K562 (cell line): ENCODE data around the gene ASCC3. TPM values are rescaled to one million over a fixed set of nuclear protein-coding genes. Genes with fewer than 3 reads are reported as not detected.

ENCODE experiments used
- DNMT1 ChIP-seq: fragments of 450-650 bp; IDR thresholded peaks from 2 replicates; pipeline ENCODE4 v1.6.1; 2016; ENCODE audit warnings: antibody characterized with exemption, mild to moderate bottlenecking
- HEY1 ChIP-seq: fragments of 250-450 bp; sonication (Bioruptor Pico); IDR thresholded peaks from 2 replicates; pipeline ENCODE4 v1.5.0; 2020; ENCODE audit warnings: mild to moderate bottlenecking, moderate library complexity, borderline replicate concordance
- RBFOX2 ChIP-seq: fragments of 200-400 bp; formaldehyde crosslinking; IDR thresholded peaks from 2 replicates; pipeline ENCODE4 v1.6.1; 2017; ENCODE audit warnings: low read depth, mild to moderate bottlenecking, low read length, moderate library complexity
- STAT6 ChIP-seq: sonication (generic); formaldehyde crosslinking; IDR thresholded peaks from 2 replicates; pipeline ENCODE4 v1.8.1; 2023; ENCODE audit warnings: mild to moderate bottlenecking, missing genetic modification reagents
- TRIM24 ChIP-seq, 2 experiments: fragments of 450-650 bp; IDR thresholded peaks; 2 replicates each; pipeline ENCODE4 v1.6.1; 2016
- ZNF277 ChIP-seq: fragments of 250-450 bp; sonication (Bioruptor Pico); IDR thresholded peaks from 2 replicates; pipeline ENCODE4 v1.8.0; 2022; ENCODE audit warnings: inconsistent platforms, mild to moderate bottlenecking, moderate library complexity, borderline replicate concordance
- ZNF717 ChIP-seq: fragments of 250-450 bp; sonication (Bioruptor Pico); IDR thresholded peaks from 2 replicates; pipeline ENCODE4 v1.5.0; 2021
- polyA plus RNA-seq, 8 experiments: library from polyadenylated mRNA; depleted of rRNA in 4 of 8; stranded (reverse) in 5 of 8; unstranded in 3 of 8; fragments of >200 nt; fragmentation: Nextera tagmentation in 2 of 8; fragmentation: Illumina TruSeq in 1 of 8; extraction: Ambion mirVana in 2 of 8; extraction: Trizol in 1 of 8; gene quantifications; 2 replicates each; pipeline versions ENCODE4 v1.2.1 to v1.2.3, GENCODE V29; 2011 to 2014; ENCODE audit warnings: inconsistent platforms in 1 of 8, missing spikeins in 1 of 8
- total RNA-seq, 7 experiments: library from RNA; depleted of rRNA in 6 of 7; stranded (reverse); fragments of >200 nt in 6 of 7; fragmentation: Illumina TruSeq in 2 of 7; extraction: Trizol in 2 of 7; gene quantifications; 2 replicates each; pipeline versions ENCODE4 v1.2.1 to v1.2.3, GENCODE V29; 2011 to 2021; ENCODE audit warnings: low replicate concordance in 1 of 7
- TF ChIP-seq, protein P1 (sequence below): IDR thresholded peaks from 2 replicates; pipeline ENCODE4 v1.6.1; 2011; ENCODE audit not compliant: insufficient read length; ENCODE audit errors: extremely low read depth
- TF ChIP-seq, protein P2 (sequence below), 2 experiments: fragments of 450-650 bp; IDR thresholded peaks; 2 replicates each; pipeline ENCODE4 v1.6.1; 2018; ENCODE audit warnings: mild to moderate bottlenecking in 2 of 2, low read depth in 1 of 2; ENCODE audit not compliant: partially characterized antibody in 2 of 2
- TF ChIP-seq, protein P3 (sequence below): fragments of 250-450 bp; sonication (Bioruptor Pico); IDR thresholded peaks from 2 replicates; pipeline ENCODE4 v1.5.0; 2020; ENCODE audit warnings: mild to moderate bottlenecking, borderline replicate concordance

The ASCC3 gene
- total and polyA plus RNA-seq, 9 of the 15 experiments (the other 6 are each of a cell fraction or from before 2014, with no cell fraction given): 16.1 to 56.1 (median 33.9) TPM

DNA sequence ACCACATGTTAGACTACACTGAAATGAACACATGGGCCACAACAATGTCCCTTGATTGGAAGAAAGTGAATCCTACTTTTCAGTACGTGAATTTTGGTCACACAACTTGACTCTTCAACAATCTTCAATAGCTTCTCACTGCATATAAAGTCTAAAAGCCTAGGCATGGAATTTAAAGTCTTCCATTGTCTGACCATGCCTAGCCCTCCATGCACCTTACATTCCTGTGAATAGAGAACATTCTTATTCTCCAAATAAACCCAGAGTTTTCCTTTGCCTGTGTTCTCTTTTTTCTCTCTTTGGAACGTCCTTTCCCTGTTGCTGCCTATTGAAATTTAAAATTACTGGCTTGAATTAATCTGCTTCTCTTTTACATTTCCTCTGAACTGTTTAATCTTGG is 207.5 kb downstream of the ASCC3 start (continued):
- TF ChIP-seq, protein P1, sequence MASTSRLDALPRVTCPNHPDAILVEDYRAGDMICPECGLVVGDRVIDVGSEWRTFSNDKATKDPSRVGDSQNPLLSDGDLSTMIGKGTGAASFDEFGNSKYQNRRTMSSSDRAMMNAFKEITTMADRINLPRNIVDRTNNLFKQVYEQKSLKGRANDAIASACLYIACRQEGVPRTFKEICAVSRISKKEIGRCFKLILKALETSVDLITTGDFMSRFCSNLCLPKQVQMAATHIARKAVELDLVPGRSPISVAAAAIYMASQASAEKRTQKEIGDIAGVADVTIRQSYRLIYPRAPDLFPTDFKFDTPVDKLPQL: no peak
- TF ChIP-seq TRIM24 (IDR thresholded peaks at IDR 0.05): no peak
- TF ChIP-seq ZNF717: no peak
- TF ChIP-seq, protein P2, sequence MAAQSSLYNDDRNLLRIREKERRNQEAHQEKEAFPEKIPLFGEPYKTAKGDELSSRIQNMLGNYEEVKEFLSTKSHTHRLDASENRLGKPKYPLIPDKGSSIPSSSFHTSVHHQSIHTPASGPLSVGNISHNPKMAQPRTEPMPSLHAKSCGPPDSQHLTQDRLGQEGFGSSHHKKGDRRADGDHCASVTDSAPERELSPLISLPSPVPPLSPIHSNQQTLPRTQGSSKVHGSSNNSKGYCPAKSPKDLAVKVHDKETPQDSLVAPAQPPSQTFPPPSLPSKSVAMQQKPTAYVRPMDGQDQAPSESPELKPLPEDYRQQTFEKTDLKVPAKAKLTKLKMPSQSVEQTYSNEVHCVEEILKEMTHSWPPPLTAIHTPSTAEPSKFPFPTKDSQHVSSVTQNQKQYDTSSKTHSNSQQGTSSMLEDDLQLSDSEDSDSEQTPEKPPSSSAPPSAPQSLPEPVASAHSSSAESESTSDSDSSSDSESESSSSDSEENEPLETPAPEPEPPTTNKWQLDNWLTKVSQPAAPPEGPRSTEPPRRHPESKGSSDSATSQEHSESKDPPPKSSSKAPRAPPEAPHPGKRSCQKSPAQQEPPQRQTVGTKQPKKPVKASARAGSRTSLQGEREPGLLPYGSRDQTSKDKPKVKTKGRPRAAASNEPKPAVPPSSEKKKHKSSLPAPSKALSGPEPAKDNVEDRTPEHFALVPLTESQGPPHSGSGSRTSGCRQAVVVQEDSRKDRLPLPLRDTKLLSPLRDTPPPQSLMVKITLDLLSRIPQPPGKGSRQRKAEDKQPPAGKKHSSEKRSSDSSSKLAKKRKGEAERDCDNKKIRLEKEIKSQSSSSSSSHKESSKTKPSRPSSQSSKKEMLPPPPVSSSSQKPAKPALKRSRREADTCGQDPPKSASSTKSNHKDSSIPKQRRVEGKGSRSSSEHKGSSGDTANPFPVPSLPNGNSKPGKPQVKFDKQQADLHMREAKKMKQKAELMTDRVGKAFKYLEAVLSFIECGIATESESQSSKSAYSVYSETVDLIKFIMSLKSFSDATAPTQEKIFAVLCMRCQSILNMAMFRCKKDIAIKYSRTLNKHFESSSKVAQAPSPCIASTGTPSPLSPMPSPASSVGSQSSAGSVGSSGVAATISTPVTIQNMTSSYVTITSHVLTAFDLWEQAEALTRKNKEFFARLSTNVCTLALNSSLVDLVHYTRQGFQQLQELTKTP (IDR thresholded peaks at IDR 0.05; ENCODE audit: low read depth in 1 of 2, partially characterized antibody in 2 of 2): no peak
- no peak for TF ChIP-seq RBFOX2
- TF ChIP-seq STAT6 (CRISPR knock-in tag): no peak
- no peak for TF ChIP-seq ZNF277 (CRISPR knock-in tag)
- TF ChIP-seq DNMT1: no peak
- TF ChIP-seq, protein P3, sequence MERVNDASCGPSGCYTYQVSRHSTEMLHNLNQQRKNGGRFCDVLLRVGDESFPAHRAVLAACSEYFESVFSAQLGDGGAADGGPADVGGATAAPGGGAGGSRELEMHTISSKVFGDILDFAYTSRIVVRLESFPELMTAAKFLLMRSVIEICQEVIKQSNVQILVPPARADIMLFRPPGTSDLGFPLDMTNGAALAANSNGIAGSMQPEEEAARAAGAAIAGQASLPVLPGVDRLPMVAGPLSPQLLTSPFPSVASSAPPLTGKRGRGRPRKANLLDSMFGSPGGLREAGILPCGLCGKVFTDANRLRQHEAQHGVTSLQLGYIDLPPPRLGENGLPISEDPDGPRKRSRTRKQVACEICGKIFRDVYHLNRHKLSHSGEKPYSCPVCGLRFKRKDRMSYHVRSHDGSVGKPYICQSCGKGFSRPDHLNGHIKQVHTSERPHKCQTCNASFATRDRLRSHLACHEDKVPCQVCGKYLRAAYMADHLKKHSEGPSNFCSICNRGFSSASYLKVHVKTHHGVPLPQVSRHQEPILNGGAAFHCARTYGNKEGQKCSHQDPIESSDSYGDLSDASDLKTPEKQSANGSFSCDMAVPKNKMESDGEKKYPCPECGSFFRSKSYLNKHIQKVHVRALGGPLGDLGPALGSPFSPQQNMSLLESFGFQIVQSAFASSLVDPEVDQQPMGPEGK (CRISPR knock-in tag): no peak
- no peak for TF ChIP-seq HEY1 (CRISPR knock-in tag)
